BLaER1 treated with 17β-estradiol and CSF1 and Interleukin-3, amounts not matched to agents 10 nM and 100 nM (cell line): ENCODE results near the gene GMEB1.
A peak's percentile ranks its signal among the peaks of the same experiment; 100 is the strongest.

Experiments used
- H3K27ac ChIP-seq, 11 experiments: shearing (Covaris generic); formaldehyde crosslinking; 2 replicates each; pipeline ENCODE4 v1.8.1; 2022
- H3K27me3 ChIP-seq, 11 experiments: shearing (Covaris generic); formaldehyde crosslinking; 2 replicates each; pipeline ENCODE4 v1.8.1; 2022
- H3K36me3 ChIP-seq, 11 experiments: shearing (Covaris generic); formaldehyde crosslinking; 2 replicates each; pipeline ENCODE4 v1.8.1; 2022
- H3K4me1 ChIP-seq, 10 experiments: shearing (Covaris generic); formaldehyde crosslinking; 2 replicates each; pipeline ENCODE4 v1.8.1; 2022
- H3K4me2 ChIP-seq, 11 experiments: shearing (Covaris generic); formaldehyde crosslinking; 2 replicates each; pipeline ENCODE4 v1.8.1; 2022
- H3K4me3 ChIP-seq, 10 experiments: shearing (Covaris generic); formaldehyde crosslinking; 2 replicates each; pipeline ENCODE4 v1.8.1; 2022
- H3K9ac ChIP-seq, 11 experiments: shearing (Covaris generic); formaldehyde crosslinking; 2 replicates each; pipeline ENCODE4 v1.8.1; 2022
- H3K9me3 ChIP-seq, 11 experiments: shearing (Covaris generic); formaldehyde crosslinking; replicated peaks in 1 of 11; 2 replicates each; pipeline ENCODE4 v1.8.1; 2022
- H4K20me1 ChIP-seq, 11 experiments: shearing (Covaris generic); formaldehyde crosslinking; 2 replicates each; pipeline ENCODE4 v1.8.1; 2022
- Cebpa-rat ChIP-seq, 11 experiments: shearing (Covaris generic); IDR thresholded peaks; 2 replicates each; pipeline ENCODE4 v1.8.1; 2022

Gene GMEB1

GRCh38 chr1:28751315-28752060 is 82.9 kb downstream of the GMEB1 start:
- Histone ChIP-seq H3K36me3 (peaks cover 78 to 100% (median 100%) of the 10 kb centered on the region in 11 experiments), H3K9ac (no peak overlapping the region), H3K4me3 (no peak overlapping the region), H3K4me2 (peak overlapping the region in 9 of 11 experiments; percentile 0 to 61 (median 33); a peak in 12 of 22 replicates), H3K9me3 (0 out of 22 replicates have a peak, but pooled peaks cover 0 to 4% (median 0%) of the 10 kb centered on the region in 11 experiments), H3K27ac (no peak overlapping the region), H3K4me1 (peaks cover 39 to 96% (median 63%) of the 10 kb centered on the region in 10 experiments; a peak in 19 of 20 replicates), H4K20me1 (peaks cover 99 to 100% (median 100%) of the 10 kb centered on the region in 11 experiments), H3K27me3 (no peaks in the 10 kb centered on the region)
- TF ChIP-seq Cebpa-rat (IDR thresholded peaks at IDR 0.05): no peak

GRCh38 chr1:28755701-28756100 is 87.1 kb downstream of the GMEB1 start:
- H3K27me3 ChIP-seq: no peaks in the 10 kb centered on the region
- no peaks in the 10 kb centered on the region for H3K9me3 ChIP-seq
- peak overlapping the region in 1 of 11 experiments; percentile 11; a peak in 1 of 22 replicates for H3K9ac ChIP-seq
- TF ChIP-seq Cebpa-rat (IDR thresholded peaks at IDR 0.05): no peak
- peaks cover 91 to 100% (median 100%) of the 10 kb centered on the region in 11 experiments for H3K36me3 ChIP-seq
- H3K4me2 ChIP-seq: no peak overlapping the region
- H3K4me1 ChIP-seq: peaks cover 9 to 67% (median 31%) of the 10 kb centered on the region in 10 experiments; a peak in 17 of 20 replicates
- peaks cover 100% of the 10 kb centered on the region in 11 experiments for H4K20me1 ChIP-seq
- no peak overlapping the region for H3K27ac ChIP-seq
- no peak overlapping the region for H3K4me3 ChIP-seq

GRCh38 chr1:28756846-28757245 is 88.3 kb downstream of the GMEB1 start:
- H4K20me1 ChIP-seq: peaks cover 100% of the 10 kb centered on the region in 11 experiments
- no peak overlapping the region for H3K4me3 ChIP-seq

GRCh38 chr1:28758420-28758819 is 89.8 kb downstream of the GMEB1 start:
- peaks cover 92 to 100% (median 97%) of the 10 kb centered on the region in 11 experiments for H3K36me3 ChIP-seq
- no peaks in the 10 kb centered on the region for H3K27me3 ChIP-seq
- no peak overlapping the region for H3K4me2 ChIP-seq
- H3K9ac ChIP-seq: no peak overlapping the region
- TF ChIP-seq Cebpa-rat (IDR thresholded peaks at IDR 0.05): no peak
- H3K4me1 ChIP-seq: peaks cover 17 to 47% (median 34%) of the 10 kb centered on the region in 10 experiments
- no peak overlapping the region for H3K4me3 ChIP-seq
- H3K27ac ChIP-seq: no peak overlapping the region
- no peaks in the 10 kb centered on the region for H3K9me3 ChIP-seq
- H4K20me1 ChIP-seq: peaks cover 100% of the 10 kb centered on the region in 11 experiments

More at GRCh38 chr1:28756846-28757245, 88.3 kb downstream of the GMEB1 start:
- TF ChIP-seq Cebpa-rat (IDR thresholded peaks at IDR 0.05): no peak
- Histone ChIP-seq H3K9ac (no peak overlapping the region), H3K36me3 (peaks cover 91 to 100% (median 100%) of the 10 kb centered on the region in 11 experiments), H3K4me2 (no peak overlapping the region), H3K4me1 (peaks cover 7 to 56% (median 31%) of the 10 kb centered on the region in 10 experiments; a peak in 18 of 20 replicates), H3K27me3 (no peaks in the 10 kb centered on the region), H3K9me3 (no peaks in the 10 kb centered on the region), H3K27ac (no peak overlapping the region)

GRCh38 chr1:28759257-28759656 is 90.7 kb downstream of the GMEB1 start:
- peaks cover 100% of the 10 kb centered on the region in 11 experiments for H4K20me1 ChIP-seq

GRCh38 chr1:28761189-28761588 is 92.6 kb downstream of the GMEB1 start:
- H3K9ac ChIP-seq: no peak overlapping the region
- no peaks in the 10 kb centered on the region for H3K9me3 ChIP-seq
- H3K36me3 ChIP-seq: peaks cover 92 to 100% (median 97%) of the 10 kb centered on the region in 11 experiments
- peaks cover 100% of the 10 kb centered on the region in 11 experiments for H4K20me1 ChIP-seq
- peaks cover 8 to 32% (median 20%) of the 10 kb centered on the region in 10 experiments; a peak in 19 of 20 replicates for H3K4me1 ChIP-seq
- 0 out of 22 replicates have a peak overlapping the region, but pooled peaks of 1 of the 11 experiments have one; percentile 14 for H3K4me2 ChIP-seq
- H3K27me3 ChIP-seq: no peaks in the 10 kb centered on the region
- H3K4me3 ChIP-seq: no peak overlapping the region
- no peak overlapping the region for H3K27ac ChIP-seq
- TF ChIP-seq Cebpa-rat (IDR thresholded peaks at IDR 0.05): no peak

More at GRCh38 chr1:28759257-28759656, 90.7 kb downstream of the GMEB1 start:
- Histone ChIP-seq H3K27ac (no peak overlapping the region), H3K27me3 (no peaks in the 10 kb centered on the region), H3K4me1 (peaks cover 17 to 40% (median 28%) of the 10 kb centered on the region in 10 experiments), H3K4me2 (no peak overlapping the region), H3K36me3 (peaks cover 92 to 100% (median 97%) of the 10 kb centered on the region in 11 experiments), H3K4me3 (no peak overlapping the region), H3K9ac (no peak overlapping the region), H3K9me3 (no peaks in the 10 kb centered on the region)
- TF ChIP-seq Cebpa-rat (IDR thresholded peaks at IDR 0.05): no peak

- Histone ChIP-seq H4K20me1 (peaks cover 93 to 100% (median 100%) of the 10 kb centered on the region in 11 experiments), H3K9ac (no peak overlapping the region), H3K27me3 (no peaks in the 10 kb centered on the region), H3K4me2 (no peak overlapping the region), H3K27ac (no peak overlapping the region), H3K36me3 (peaks cover 82 to 100% (median 92%) of the 10 kb centered on the region in 11 experiments), H3K4me3 (no peak overlapping the region), H3K9me3 (no peaks in the 10 kb centered on the region), H3K4me1 (peaks cover 0 to 18% (median 12%) of the 10 kb centered on the region in 10 experiments; a peak in 15 of 20 replicates)
- TF ChIP-seq Cebpa-rat (IDR thresholded peaks at IDR 0.05): no peak
Measured at GRCh38 chr1:28766532-28767183, 98.1 kb downstream of the GMEB1 start.
